Aorta (tissue), 5 donors: Measurements from ENCODE around the gene PTPRS. TPM values are rescaled to one million over a fixed set of nuclear protein-coding genes. Genes with fewer than 3 reads are reported as not detected.

Experiments used
- ATAC-seq: fragments of 200-7000 bp; cut with Tn5 transposase; one replicate; pipeline ENCODE4 v1.9.1; 2022; ENCODE audit warnings: moderate library complexity; ENCODE audit not compliant: low FRiP score
- DNase-seq, 2 donors: peaks; one replicate each; pipeline ENCODE4 v3.0.0-alpha.2; 2020
- H3K27ac ChIP-seq, 2 donors: one replicate each; pipeline ENCODE4 v1.5.1; 2013; ENCODE audit warnings: low read length in 2 of 2, mild to moderate bottlenecking in 2 of 2, moderate library complexity in 2 of 2, control low read depth in 1 of 2, inconsistent platforms in 1 of 2, low read depth in 1 of 2
- H3K27me3 ChIP-seq, 2 donors: one replicate each; pipeline ENCODE4 v1.6.1; 2013; ENCODE audit warnings: control low read depth in 1 of 2, low read length in 1 of 2, mild to moderate bottlenecking in 1 of 2, moderate library complexity in 1 of 2; ENCODE audit not compliant: insufficient read depth in 2 of 2, control insufficient read depth in 1 of 2
- H3K36me3 ChIP-seq, 2 donors: one replicate each; pipeline ENCODE4 v1.6.1; 2013; ENCODE audit warnings: control low read depth in 1 of 2, low read length in 1 of 2, mild to moderate bottlenecking in 1 of 2; ENCODE audit not compliant: insufficient read depth in 2 of 2, control insufficient read depth in 1 of 2
- H3K4me1 ChIP-seq, 2 donors: one replicate each; pipeline ENCODE4 v1.6.1; 2013; ENCODE audit warnings: low read length in 2 of 2, control low read depth in 1 of 2, mild to moderate bottlenecking in 1 of 2, moderate library complexity in 1 of 2; ENCODE audit not compliant: insufficient read depth in 2 of 2, control insufficient read depth in 1 of 2
- H3K4me3 ChIP-seq, 2 donors: one replicate each; pipeline ENCODE4 v1.5.1; 2013; ENCODE audit warnings: low read length in 2 of 2, control low read depth in 1 of 2, mild to moderate bottlenecking in 1 of 2
- H3K9me3 ChIP-seq: one replicate; pipeline ENCODE4 v1.6.1; 2013; ENCODE audit warnings: mild to moderate bottlenecking, low read length; ENCODE audit not compliant: control insufficient read depth
- WGBS, 2 donors: extraction: QIAGEN DNeasy Blood & Tissue Kit; methylation state at CpG; one replicate each; pipeline ENCODE4 v1.1.7; 2013; 5-methylcytosine and 5-hydroxymethylcytosine counted together
- intact Hi-C, 2 donors: fragments of 100-400 bp; cut with DNase I; formaldehyde crosslinking; loops; one replicate each; pipeline versions ENCODE4 v1.14.2 to v1.15.0; 2022
- polyA plus RNA-seq, 2 donors: library from polyadenylated mRNA; stranded (reverse); fragments of 200-250 nt; gene quantifications; one replicate each; pipeline ENCODE4 v1.2.3, GENCODE V29; 2013
- total RNA-seq, 2 donors: library from RNA; stranded (reverse); fragmentation: NEBNext Ultra II Directional; extraction: Animal tissue kit (Norgen Biotek cat#: 25700); gene quantifications; one replicate each; pipeline ENCODE4 v1.2.1, GENCODE V29; 2021
- donor health status: healthy with polysubstance abuse.
- donor health status: Bipolar disorder and iron deficiency.
- donor health status: DM: no; HTN: no; CAD: no.
- donor health status: DM: no; HTN: no; CAD: no.
- donor health status: DM: yes; HTN: yes; CAD: no.

PTPRS gene
- total and polyA plus RNA-seq, 4 donors: 3.4 to 220 (median 74.7) TPM

- WGBS, 2 donors: 93% methylated on average over 13 of the region's 13 CpGs
- no peaks in the 10 kb centered on the region for H3K9me3 ChIP-seq
- no peak overlapping the region for H3K27ac ChIP-seq
- no peak for ATAC-seq
- no peaks in the 10 kb centered on the region for H3K4me1 ChIP-seq
- DNase-seq: no peak
- H3K4me3 ChIP-seq: no peak overlapping the region
- H3K36me3 ChIP-seq: no peaks in the 10 kb centered on the region
- H3K27me3 ChIP-seq: no peaks in the 10 kb centered on the region
- intact Hi-C loops: no loop called here
Measured at GRCh38 chr19:5298471-5298901, 42.1 kb downstream of the PTPRS start.

- 94 to 97% methylated on average over 6 of the region's 6 CpGs for WGBS, 2 donors
- intact Hi-C loops: no loop called here
- ATAC-seq: no peak
- Histone ChIP-seq H3K9me3 (no peaks in the 10 kb centered on the region), H3K4me3 (no peak overlapping the region), H3K36me3 (no peaks in the 10 kb centered on the region), H3K27ac (no peak overlapping the region), H3K4me1 (no peaks in the 10 kb centered on the region), H3K27me3 (no peaks in the 10 kb centered on the region)
- no peak for DNase-seq
Measured at GRCh38 chr19:5297272-5297669, 43.3 kb downstream of the PTPRS start.

DNA sequence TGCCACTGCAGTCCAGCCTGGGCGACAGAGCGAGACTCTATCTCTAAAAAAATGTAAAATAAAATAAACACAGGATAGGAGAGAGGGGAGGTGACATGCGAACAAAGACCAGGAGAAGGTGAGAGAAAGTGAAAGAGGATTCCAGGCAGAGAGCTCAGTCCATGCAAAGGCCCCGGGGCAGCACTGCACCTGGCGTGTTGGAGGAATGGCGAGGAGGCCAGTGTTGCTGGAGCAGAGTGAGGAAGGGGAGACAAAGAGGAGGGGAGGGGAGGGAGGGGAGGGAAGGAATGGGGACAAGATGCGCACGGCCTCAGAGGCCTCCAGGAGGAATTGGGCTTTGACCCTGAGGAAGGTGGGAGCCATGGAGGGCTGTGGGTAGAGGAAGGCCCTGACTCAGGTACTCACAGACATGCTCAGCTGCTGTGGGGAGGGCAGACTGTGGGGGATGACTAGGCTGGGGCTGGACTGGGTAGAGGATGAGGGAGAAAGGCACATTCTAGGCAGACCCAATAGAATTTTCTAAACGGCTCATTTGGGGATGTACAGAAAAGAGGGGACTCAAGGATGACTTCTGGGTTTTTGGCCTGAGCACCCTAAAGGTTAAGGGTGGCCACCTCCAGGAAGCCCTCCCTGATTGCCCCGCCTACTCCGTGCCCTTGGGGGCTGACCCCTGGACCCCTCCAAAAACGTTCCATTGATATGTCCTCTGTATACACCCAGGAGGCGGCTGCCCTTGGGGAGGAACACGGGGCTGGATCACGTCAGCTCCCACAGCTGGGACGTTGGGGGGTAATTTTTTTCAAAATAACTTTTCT, 43.9 kb downstream of the PTPRS start:
- Histone ChIP-seq H3K4me1 (no peaks in the 10 kb centered on the region), H3K4me3 (no peak overlapping the region), H3K27me3 (no peaks in the 10 kb centered on the region), H3K9me3 (no peaks in the 10 kb centered on the region), H3K36me3 (no peaks in the 10 kb centered on the region), H3K27ac (no peak overlapping the region)
- 90 to 91% methylated on average over 16 of the region's 16 CpGs for WGBS, 2 donors
- no peak for DNase-seq
- ATAC-seq: no peak
- intact Hi-C loops: no loop called here

- Histone ChIP-seq H3K27me3 (no peaks in the 10 kb centered on the region), H3K27ac (no peak overlapping the region)
- no peak for DNase-seq
Measured at GRCh38 chr19:5296021-5296420, 44.6 kb downstream of the PTPRS start.

GRCh38 chr19:5294403-5295160, 46.0 kb downstream of the PTPRS start:
- H3K9me3 ChIP-seq: no peaks in the 10 kb centered on the region
- no peak overlapping the region for H3K4me3 ChIP-seq
- DNase-seq (no peak), ATAC-seq (no peak)
- no peak overlapping the region for H3K27ac ChIP-seq
- 86% methylated on average over 22 of the region's 22 CpGs for WGBS, 2 donors
- H3K27me3 ChIP-seq: no peaks in the 10 kb centered on the region
- no peaks in the 10 kb centered on the region for H3K4me1 ChIP-seq
- intact Hi-C loops: no loop called here
- no peaks in the 10 kb centered on the region for H3K36me3 ChIP-seq

More at GRCh38 chr19:5296021-5296420, 44.6 kb downstream of the PTPRS start:
- intact Hi-C loops: no loop called here
- Histone ChIP-seq H3K4me3 (no peak overlapping the region), H3K9me3 (no peaks in the 10 kb centered on the region), H3K4me1 (no peaks in the 10 kb centered on the region), H3K36me3 (no peaks in the 10 kb centered on the region)
- 95 to 97% methylated on average over 6 of the region's 6 CpGs for WGBS, 2 donors
- ATAC-seq: no peak

GRCh38 chr19:5293612-5294378, 46.8 kb downstream of the PTPRS start:
- ATAC-seq (peak; percentile 64), DNase-seq (peak in 1 of 2 donors; percentile 85)
- H3K27ac ChIP-seq: no peak overlapping the region
- 1% methylated on average over 36 to 47 of the region's 47 CpGs for WGBS, 2 donors
- H3K27me3 ChIP-seq: no peaks in the 10 kb centered on the region
- H3K4me3 ChIP-seq: peak overlapping the region; percentile 61 to 88
- H3K9me3 ChIP-seq: no peaks in the 10 kb centered on the region
- intact Hi-C loops: no loop called here
- H3K36me3 ChIP-seq: no peaks in the 10 kb centered on the region
- no peaks in the 10 kb centered on the region for H3K4me1 ChIP-seq

DNA sequence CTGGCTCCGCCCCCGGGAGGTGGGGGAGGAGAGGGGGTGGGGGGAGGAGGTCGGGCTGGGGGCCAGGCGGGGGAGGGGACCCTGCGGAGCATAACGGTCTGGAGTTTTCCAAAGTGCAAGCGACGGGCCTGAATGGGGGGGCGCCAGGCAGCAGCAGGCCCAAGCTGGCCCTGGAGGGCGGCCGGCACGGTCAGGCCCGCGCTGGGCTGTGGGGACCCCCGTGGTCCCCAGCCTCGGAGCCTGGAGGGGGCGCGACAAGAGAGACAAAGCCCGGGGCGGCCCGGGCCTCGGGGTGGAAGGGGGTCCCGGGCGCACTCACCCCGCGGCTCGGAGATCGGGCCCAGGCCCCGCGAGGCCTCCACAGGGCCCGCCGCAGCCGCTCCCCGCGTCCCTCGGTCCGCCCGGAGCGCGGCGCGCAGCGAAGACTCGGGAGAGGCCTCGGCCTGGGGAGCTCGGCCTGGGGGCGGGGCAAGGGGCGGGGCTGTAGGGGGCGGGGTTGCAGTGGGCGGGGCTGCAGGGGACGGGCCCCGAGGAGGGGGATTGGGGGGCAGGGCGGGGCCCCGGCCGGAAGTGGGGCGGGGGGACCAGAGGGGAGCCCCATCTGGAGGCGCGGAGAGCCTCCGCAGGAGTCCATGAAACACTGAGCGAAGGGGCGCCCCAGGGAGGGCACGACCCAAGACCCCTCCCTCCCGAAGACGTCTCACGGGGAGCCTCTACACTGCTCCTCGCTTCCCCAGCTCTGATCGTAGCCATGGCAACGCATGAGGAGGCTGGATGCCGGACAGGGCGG, 47.6 kb downstream of the PTPRS start:
- intact Hi-C loops: no loop called here
- Histone ChIP-seq H3K9me3 (no peaks in the 10 kb centered on the region), H3K4me3 (peak overlapping the region; percentile 61 to 88), H3K27ac (no peak overlapping the region), H3K27me3 (no peaks in the 10 kb centered on the region), H3K4me1 (no peaks in the 10 kb centered on the region), H3K36me3 (no peaks in the 10 kb centered on the region)
- WGBS, 2 donors: 1% methylated on average over 32 to 70 of the region's 70 CpGs
- DNase-seq (peak; percentile 72 to 90), ATAC-seq (peak; percentile 91)

DNA sequence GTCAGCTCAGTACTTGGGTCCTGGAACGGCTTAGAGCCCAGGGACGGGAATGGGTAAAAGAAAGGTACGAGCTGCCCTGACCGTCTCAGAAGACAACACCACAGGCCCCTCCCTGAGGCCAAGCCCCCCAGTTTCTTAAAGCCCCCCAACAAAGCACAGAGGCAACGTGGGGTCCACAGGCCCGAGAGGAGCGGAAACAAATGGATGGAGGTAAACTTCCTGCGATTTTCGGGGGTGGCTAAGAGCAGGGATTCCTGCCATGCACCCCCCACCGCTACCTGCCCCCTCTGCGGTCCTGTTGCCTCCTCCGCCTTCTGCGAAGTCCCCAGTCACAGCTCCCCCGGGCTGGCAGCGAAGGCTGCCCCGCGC, 48.2 kb downstream of the PTPRS start:
- Histone ChIP-seq H3K36me3 (no peaks in the 10 kb centered on the region), H3K9me3 (no peaks in the 10 kb centered on the region), H3K27me3 (no peaks in the 10 kb centered on the region), H3K4me1 (no peaks in the 10 kb centered on the region), H3K27ac (no peak overlapping the region), H3K4me3 (peak overlapping the region; percentile 61 to 88)
- intact Hi-C loops: no loop called here
- DNase-seq: no peak
- 1% methylated on average over 15 to 17 of the region's 17 CpGs for WGBS, 2 donors
- no peak for ATAC-seq
